ENCODE results near the gene TMC5. TPM values are rescaled to one million over a fixed set of nuclear protein-coding genes. Genes with fewer than 3 reads are reported as not detected.
A peak's percentile ranks its signal among the peaks of the same experiment; 100 is the strongest.

TMC5 gene
- total RNA-seq, 2 donors from 2014 or later = 1.3 to 2.2 TPM

- H3K4me1 ChIP-seq (ENCODE audit: control insufficient read depth, insufficient read depth, low read length) = no peaks in the 10 kb centered on the region
- no peak overlapping the region for H3K27ac ChIP-seq (ENCODE audit: low read depth, low read length)
- H3K27me3 ChIP-seq (ENCODE audit: control insufficient read depth, insufficient read depth, low read length, poor library complexity, severe bottlenecking) = no peaks in the 10 kb centered on the region
- TF ChIP-seq, protein P1, sequence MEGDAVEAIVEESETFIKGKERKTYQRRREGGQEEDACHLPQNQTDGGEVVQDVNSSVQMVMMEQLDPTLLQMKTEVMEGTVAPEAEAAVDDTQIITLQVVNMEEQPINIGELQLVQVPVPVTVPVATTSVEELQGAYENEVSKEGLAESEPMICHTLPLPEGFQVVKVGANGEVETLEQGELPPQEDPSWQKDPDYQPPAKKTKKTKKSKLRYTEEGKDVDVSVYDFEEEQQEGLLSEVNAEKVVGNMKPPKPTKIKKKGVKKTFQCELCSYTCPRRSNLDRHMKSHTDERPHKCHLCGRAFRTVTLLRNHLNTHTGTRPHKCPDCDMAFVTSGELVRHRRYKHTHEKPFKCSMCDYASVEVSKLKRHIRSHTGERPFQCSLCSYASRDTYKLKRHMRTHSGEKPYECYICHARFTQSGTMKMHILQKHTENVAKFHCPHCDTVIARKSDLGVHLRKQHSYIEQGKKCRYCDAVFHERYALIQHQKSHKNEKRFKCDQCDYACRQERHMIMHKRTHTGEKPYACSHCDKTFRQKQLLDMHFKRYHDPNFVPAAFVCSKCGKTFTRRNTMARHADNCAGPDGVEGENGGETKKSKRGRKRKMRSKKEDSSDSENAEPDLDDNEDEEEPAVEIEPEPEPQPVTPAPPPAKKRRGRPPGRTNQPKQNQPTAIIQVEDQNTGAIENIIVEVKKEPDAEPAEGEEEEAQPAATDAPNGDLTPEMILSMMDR (conservative IDR thresholded peaks at IDR 0.05) = no peak
- Mint-ChIP-seq H3K27ac (no peak overlapping the region), H3K4me3 (no peak overlapping the region), H3K36me3 (ENCODE audit: low read depth) (peaks cover 3% of the 10 kb centered on the region), H3K27me3 (ENCODE audit: insufficient read depth) (no peaks in the 10 kb centered on the region), H3K4me1 (peaks cover 15% of the 10 kb centered on the region), H3K9me3 (peaks cover 22% of the 10 kb centered on the region)
- peaks cover 11% of the 10 kb centered on the region for H3K9me3 ChIP-seq (ENCODE audit: control insufficient read depth, low read length)
- 86 to 94% methylated on average over 3 to 5 of the region's 5 CpGs for WGBS, 2 experiments (ENCODE audit: insufficient coverage in 1 of 2, insufficient read length in 1 of 2)
- H3K4me3 ChIP-seq (ENCODE audit: low read length) = no peak overlapping the region
- no peak overlapping the region for H3K9ac ChIP-seq (ENCODE audit: extremely low read depth, low read length, poor library complexity, severe bottlenecking)
- DNase-seq = no peak
- H3K36me3 ChIP-seq (ENCODE audit: control insufficient read depth, insufficient read depth, low read length) = no peaks in the 10 kb centered on the region
Measured at GRCh38 chr16:19485611-19486010, 67.9 kb downstream of the TMC5 start.

DNA sequence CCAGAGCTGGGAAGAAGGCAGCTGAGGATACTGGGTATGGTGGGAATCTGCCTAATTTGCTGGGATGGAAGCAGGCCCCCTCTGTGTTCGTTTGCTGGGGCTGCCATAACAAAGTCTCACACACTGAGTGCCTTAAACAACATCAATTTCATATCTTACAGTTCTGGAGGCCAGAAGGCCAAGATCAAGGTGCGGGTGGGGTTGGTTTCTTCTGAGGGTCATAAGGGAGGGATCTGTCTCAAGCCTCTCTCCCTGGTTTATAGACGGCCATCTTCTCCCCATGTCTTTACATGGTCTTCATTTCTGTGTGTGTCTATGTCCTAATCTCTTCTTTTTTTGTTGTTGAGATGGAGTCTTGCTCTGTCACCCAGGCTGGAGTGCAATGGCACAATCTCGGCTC is 68.4 kb downstream of the TMC5 start:
- no peak overlapping the region for H3K9ac ChIP-seq (ENCODE audit: extremely low read depth, low read length, poor library complexity, severe bottlenecking)
- DNase-seq = no peak
- Mint-ChIP-seq H3K4me1 (peaks cover 15% of the 10 kb centered on the region), H3K9me3 (peaks cover 22% of the 10 kb centered on the region), H3K27me3 (ENCODE audit: insufficient read depth) (no peaks in the 10 kb centered on the region), H3K27ac (no peak overlapping the region), H3K4me3 (no peak overlapping the region), H3K36me3 (ENCODE audit: low read depth) (peaks cover 3% of the 10 kb centered on the region)
- 90 to 94% methylated on average over 3 to 4 of the region's 4 CpGs for WGBS, 2 experiments (ENCODE audit: insufficient coverage in 1 of 2, insufficient read length in 1 of 2)
- H3K9me3 ChIP-seq (ENCODE audit: control insufficient read depth, low read length) = peaks cover 11% of the 10 kb centered on the region
- H3K4me1 ChIP-seq (ENCODE audit: control insufficient read depth, insufficient read depth, low read length) = no peaks in the 10 kb centered on the region
- H3K36me3 ChIP-seq (ENCODE audit: control insufficient read depth, insufficient read depth, low read length) = no peaks in the 10 kb centered on the region
- TF ChIP-seq, protein P1 (conservative IDR thresholded peaks at IDR 0.05) = no peak
- H3K27me3 ChIP-seq (ENCODE audit: control insufficient read depth, insufficient read depth, low read length, poor library complexity, severe bottlenecking) = no peaks in the 10 kb centered on the region
- H3K27ac ChIP-seq (ENCODE audit: low read depth, low read length) = no peak overlapping the region
- H3K4me3 ChIP-seq (ENCODE audit: low read length) = no peak overlapping the region

DNA sequence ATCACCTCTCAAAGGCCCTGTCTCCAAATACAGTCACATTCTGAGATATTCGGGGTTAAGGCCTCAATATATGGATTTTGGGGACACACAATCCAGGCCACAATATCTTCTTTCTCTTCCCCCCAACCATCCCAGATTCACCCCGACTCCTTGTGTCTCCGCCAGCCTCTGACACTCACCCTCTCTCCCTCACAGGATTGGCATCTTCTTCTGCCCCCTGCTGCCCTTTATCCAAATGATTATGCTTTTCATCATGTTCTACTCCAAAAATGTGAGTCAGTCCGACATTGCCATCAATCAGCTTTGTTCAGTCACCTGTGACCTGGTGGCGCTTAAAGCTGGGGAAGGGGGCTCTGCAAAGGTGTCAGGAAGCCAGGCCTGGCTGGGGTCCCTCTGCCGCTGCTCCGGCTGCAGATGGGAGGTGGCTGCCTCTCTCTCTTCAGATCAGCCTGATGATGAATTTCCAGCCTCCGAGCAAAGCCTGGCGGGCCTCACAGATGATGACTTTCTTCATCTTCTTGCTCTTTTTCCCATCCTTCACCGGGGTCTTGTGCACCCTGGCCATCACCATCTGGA is 69.2 kb downstream of the TMC5 start:
- no peaks in the 10 kb centered on the region for H3K36me3 ChIP-seq (ENCODE audit: control insufficient read depth, insufficient read depth, low read length)
- H3K27me3 ChIP-seq (ENCODE audit: control insufficient read depth, insufficient read depth, low read length, poor library complexity, severe bottlenecking) = no peaks in the 10 kb centered on the region
- no peaks in the 10 kb centered on the region for H3K4me1 ChIP-seq (ENCODE audit: control insufficient read depth, insufficient read depth, low read length)
- H3K27me3 Mint-ChIP-seq (ENCODE audit: insufficient read depth) = no peaks in the 10 kb centered on the region
- no peak overlapping the region for H3K27ac ChIP-seq (ENCODE audit: low read depth, low read length)
- no peak overlapping the region for H3K4me3 Mint-ChIP-seq
- 93 to 100% methylated on average over 7 to 10 of the region's 10 CpGs for WGBS, 2 experiments (ENCODE audit: insufficient coverage in 1 of 2, insufficient read length in 1 of 2)
- H3K36me3 Mint-ChIP-seq (ENCODE audit: low read depth) = peaks cover 3% of the 10 kb centered on the region
- peaks cover 22% of the 10 kb centered on the region for H3K9me3 Mint-ChIP-seq
- H3K9ac ChIP-seq (ENCODE audit: extremely low read depth, low read length, poor library complexity, severe bottlenecking) = no peak overlapping the region
- TF ChIP-seq, protein P1 (conservative IDR thresholded peaks at IDR 0.05) = no peak
- peaks cover 11% of the 10 kb centered on the region for H3K9me3 ChIP-seq (ENCODE audit: control insufficient read depth, low read length)
- DNase-seq = no peak
- peak overlapping the region; percentile 44 for H3K27ac Mint-ChIP-seq
- H3K4me1 Mint-ChIP-seq = peaks cover 16% of the 10 kb centered on the region
- H3K4me3 ChIP-seq (ENCODE audit: low read length) = no peak overlapping the region

All from endodermal cell (in vitro differentiated cells).